Activated CD8-positive, alpha-beta T cell treated with anti-CD3 and anti-CD28 coated beads, Interleukin-2, amount 10 ng/mL, durations not matched to agents 7 days and 5 days (primary cell): Measurements from ENCODE around the gene NCF2. TPM values are rescaled to one million over a fixed set of nuclear protein-coding genes. Genes with fewer than 3 reads are reported as not detected.

Source experiments
- ATAC-seq: fragments of 150-1000 bp; cut with Tn5 transposase; one replicate; pipeline ENCODE4 v1.10.0; 2021; ENCODE audit warnings: moderate library complexity
- CTCF ChIA-PET: fragments of 350-600 bp; sonication (Branson Sonifier 250); formaldehyde crosslinking; loops from one replicate; lab custom pipeline; 2021; ENCODE audit warnings: antibody characterized with exemption; lab: Charles Lee
- POLR2A ChIA-PET: fragments of 350-600 bp; sonication (Branson Sonifier 250); formaldehyde crosslinking; loops from one replicate; lab custom pipeline; 2021; ENCODE audit warnings: antibody characterized with exemption; lab: Charles Lee
- DNase-seq: peaks from one replicate; pipeline ENCODE4 v3.0.0-alpha.2; 2020
- H3K27ac Mint-ChIP-seq: one replicate; pipeline ENCODE4 v1.8.0; 2021; ENCODE audit warnings: mild to moderate bottlenecking, mixed read lengths
- H3K27me3 Mint-ChIP-seq: one replicate; pipeline ENCODE4 v1.8.0; 2021; ENCODE audit warnings: low read depth, mixed read lengths
- H3K36me3 Mint-ChIP-seq: one replicate; pipeline ENCODE4 v1.8.0; 2021; ENCODE audit warnings: low read depth, mixed read lengths
- H3K4me1 Mint-ChIP-seq: one replicate; pipeline ENCODE4 v1.8.0; 2021; ENCODE audit warnings: low read depth, mixed read lengths
- H3K4me3 Mint-ChIP-seq: one replicate; pipeline ENCODE4 v1.8.0; 2021; ENCODE audit warnings: mild to moderate bottlenecking, mixed read lengths
- H3K9me3 Mint-ChIP-seq: one replicate; pipeline ENCODE4 v1.8.0; 2022; ENCODE audit warnings: mixed read lengths; ENCODE audit not compliant: insufficient read depth
- total RNA-seq, 2 experiments: library from RNA; stranded (reverse); gene quantifications; one replicate each; pipeline ENCODE4 v1.2.3, GENCODE V29; 2021

The NCF2 gene
- total RNA-seq, 2 experiments from 2014 or later = 9.2 to 10.3 TPM

GRCh38 chr1:183609759-183610452, 19.6 kb upstream of the NCF2 start:
- Mint-ChIP-seq H3K36me3 (peaks cover 2% of the 10 kb centered on the region), H3K9me3 (no peaks in the 10 kb centered on the region), H3K27me3 (peaks cover 2% of the 10 kb centered on the region), H3K27ac (no peak overlapping the region), H3K4me3 (no peak overlapping the region), H3K4me1 (peaks cover 6% of the 10 kb centered on the region)
- ChIA-PET CTCF (interaction anchor here (0.7 to 0.9 kb wide), 2 partner anchors 30 to 60 kb away, joined by 3 to 4 read pairs; no protein-coding TSS in a partner anchor), POLR2A (no interaction called here)
- ATAC-seq = no peak
- DNase-seq = no peak

GRCh38 chr1:183609313-183609712, 19.1 kb upstream of the NCF2 start:
- ChIA-PET CTCF (interaction anchor here (0.7 to 0.9 kb wide), 2 partner anchors 29 to 60 kb away, joined by 3 to 4 read pairs; no protein-coding TSS in a partner anchor), POLR2A (no interaction called here)
- DNase-seq = no peak
- no peaks in the 10 kb centered on the region for H3K9me3 Mint-ChIP-seq
- H3K27me3 Mint-ChIP-seq = peaks cover 2% of the 10 kb centered on the region
- no peak overlapping the region for H3K27ac Mint-ChIP-seq
- no peak overlapping the region for H3K4me3 Mint-ChIP-seq
- ATAC-seq = no peak
- peaks cover 2% of the 10 kb centered on the region for H3K36me3 Mint-ChIP-seq
- H3K4me1 Mint-ChIP-seq = peaks cover 12% of the 10 kb centered on the region

- Mint-ChIP-seq H3K27me3 (peaks cover 2% of the 10 kb centered on the region), H3K4me1 (peaks cover 19% of the 10 kb centered on the region), H3K36me3 (peaks cover 2% of the 10 kb centered on the region), H3K27ac (no peak overlapping the region), H3K9me3 (no peaks in the 10 kb centered on the region), H3K4me3 (no peak overlapping the region)
- ChIA-PET POLR2A (interaction anchor here (1.0 kb wide), 1 partner anchor 28 kb away, joined by 3 read pairs; no protein-coding TSS in a partner anchor), CTCF (interaction anchor here (0.6 to 1.0 kb wide), 2 partner anchors 25 to 715 kb away, joined by 3 read pairs; no protein-coding TSS in a partner anchor)
- DNase-seq = no peak
- ATAC-seq = no peak
These were observed 17.2 kb upstream of the NCF2 start for GRCh38 chr1:183607322-183607980.

GRCh38 chr1:183605904-183606303, 15.6 kb upstream of the NCF2 start:
- CTCF ChIA-PET = interaction anchor here (1.5 kb wide), 1 partner anchor 17 kb away, joined by 3 read pairs; no protein-coding TSS in a partner anchor
- peaks cover 2% of the 10 kb centered on the region for H3K36me3 Mint-ChIP-seq
- no peak for DNase-seq

GRCh38 chr1:183604815-183605214, 14.6 kb upstream of the NCF2 start:
- H3K36me3 Mint-ChIP-seq = peaks cover 2% of the 10 kb centered on the region
- ATAC-seq = no peak
- CTCF ChIA-PET = no interaction called here

More at GRCh38 chr1:183605904-183606303, 15.6 kb upstream of the NCF2 start:
- ATAC-seq = no peak
- Mint-ChIP-seq H3K9me3 (no peaks in the 10 kb centered on the region), H3K27me3 (peaks cover 2% of the 10 kb centered on the region), H3K27ac (no peak overlapping the region), H3K4me3 (no peak overlapping the region), H3K4me1 (peaks cover 19% of the 10 kb centered on the region)
- POLR2A ChIA-PET = no interaction called here

GRCh38 chr1:183604038-183604808, 14.0 kb upstream of the NCF2 start:
- Mint-ChIP-seq H3K27ac (peak overlapping the region; percentile 63), H3K9me3 (no peaks in the 10 kb centered on the region), H3K4me1 (peaks cover 20% of the 10 kb centered on the region), H3K4me3 (no peak overlapping the region), H3K27me3 (no peaks in the 10 kb centered on the region), H3K36me3 (peaks cover 2% of the 10 kb centered on the region)
- ATAC-seq (no peak), DNase-seq (no peak)
- ChIA-PET POLR2A (no interaction called here), CTCF (no interaction called here)

More at GRCh38 chr1:183604815-183605214, 14.6 kb upstream of the NCF2 start:
- peaks cover 19% of the 10 kb centered on the region for H3K4me1 Mint-ChIP-seq
- no peak for DNase-seq
- no peak overlapping the region for H3K4me3 Mint-ChIP-seq
- no peaks in the 10 kb centered on the region for H3K9me3 Mint-ChIP-seq
- no peak overlapping the region for H3K27ac Mint-ChIP-seq
- H3K27me3 Mint-ChIP-seq = no peaks in the 10 kb centered on the region
- POLR2A ChIA-PET = no interaction called here

- ChIA-PET CTCF (no interaction called here), POLR2A (no interaction called here)
- H3K4me3 Mint-ChIP-seq = no peak overlapping the region
- H3K9me3 Mint-ChIP-seq = no peaks in the 10 kb centered on the region
- peaks cover 2% of the 10 kb centered on the region for H3K36me3 Mint-ChIP-seq
- peaks cover 30% of the 10 kb centered on the region for H3K4me1 Mint-ChIP-seq
- no peak overlapping the region for H3K27ac Mint-ChIP-seq
- H3K27me3 Mint-ChIP-seq = no peaks in the 10 kb centered on the region
- ATAC-seq (no peak), DNase-seq (no peak)
These were observed 12.3 kb upstream of the NCF2 start for GRCh38 chr1:183602510-183602909.

GRCh38 chr1:183600634-183601033, 10.4 kb upstream of the NCF2 start:
- no peaks in the 10 kb centered on the region for H3K9me3 Mint-ChIP-seq
- H3K4me3 Mint-ChIP-seq = no peak overlapping the region
- CTCF ChIA-PET = interaction anchor here (2.8 kb wide), 1 partner anchor 21 kb away, joined by 10 read pairs; no protein-coding TSS in a partner anchor
- peaks cover 3% of the 10 kb centered on the region for H3K27me3 Mint-ChIP-seq
- peaks cover 32% of the 10 kb centered on the region for H3K4me1 Mint-ChIP-seq
- no peaks in the 10 kb centered on the region for H3K36me3 Mint-ChIP-seq
- no peak overlapping the region for H3K27ac Mint-ChIP-seq
- POLR2A ChIA-PET = interaction anchor here (2.9 kb wide), 1 partner anchor 11 kb away, joined by 12 read pairs; the partner anchor contains the start of gene NCF2
- ATAC-seq = no peak
- DNase-seq = no peak

GRCh38 chr1:183600136-183600535, 9.9 kb upstream of the NCF2 start:
- no peak overlapping the region for H3K4me3 Mint-ChIP-seq
- H3K27me3 Mint-ChIP-seq = peaks cover 5% of the 10 kb centered on the region
- ChIA-PET POLR2A (interaction anchor here (0.8 to 2.9 kb wide), 2 partner anchors 11 to 20 kb away, joined by 3 to 12 read pairs; partner anchors contain the start of gene NCF2), CTCF (interaction anchor here (2.8 kb wide), 1 partner anchor 20 kb away, joined by 10 read pairs; no protein-coding TSS in a partner anchor)
- H3K9me3 Mint-ChIP-seq = no peaks in the 10 kb centered on the region
- DNase-seq (no peak), ATAC-seq (no peak)
- no peaks in the 10 kb centered on the region for H3K36me3 Mint-ChIP-seq
- H3K4me1 Mint-ChIP-seq = peaks cover 32% of the 10 kb centered on the region
- H3K27ac Mint-ChIP-seq = no peak overlapping the region

- ATAC-seq (peak; percentile 67), DNase-seq (no peak)
- ChIA-PET CTCF (interaction anchor here (0.8 to 2.8 kb wide), 6 partner anchors 9 to 87 kb away, joined by 3 to 10 read pairs (median 4); no protein-coding TSS in a partner anchor), POLR2A (no interaction called here)
- no peaks in the 10 kb centered on the region for H3K36me3 Mint-ChIP-seq
- peaks cover 20% of the 10 kb centered on the region for H3K4me1 Mint-ChIP-seq
- H3K4me3 Mint-ChIP-seq = no peak overlapping the region
- H3K27me3 Mint-ChIP-seq = peaks cover 5% of the 10 kb centered on the region
- H3K9me3 Mint-ChIP-seq = no peaks in the 10 kb centered on the region
- H3K27ac Mint-ChIP-seq = peak overlapping the region; percentile 10
These were observed 8.1 kb upstream of the NCF2 start for GRCh38 chr1:183598386-183598785.

GRCh38 chr1:183597656-183598347, 7.5 kb upstream of the NCF2 start:
- POLR2A ChIA-PET = no interaction called here
- Mint-ChIP-seq H3K9me3 (no peaks in the 10 kb centered on the region), H3K27me3 (peaks cover 5% of the 10 kb centered on the region), H3K4me3 (no peak overlapping the region), H3K36me3 (no peaks in the 10 kb centered on the region), H3K27ac (no peak overlapping the region), H3K4me1 (peaks cover 23% of the 10 kb centered on the region)
- CTCF ChIA-PET = interaction anchor here (1.3 to 2.8 kb wide), 3 partner anchors 9 to 87 kb away, joined by 4 to 10 read pairs (median 5); no protein-coding TSS in a partner anchor
- ATAC-seq (no peak), DNase-seq (no peak)
